Measurements from ENCODE around the gene DLGAP1. TPM values are rescaled to one million over a fixed set of nuclear protein-coding genes. Genes with fewer than 3 reads are reported as not detected.

DLGAP1 gene
- total RNA-seq, 3 donors from 2014 or later (not counting 1 experiment from before 2014, with no cell fraction given) = not detected

DNA sequence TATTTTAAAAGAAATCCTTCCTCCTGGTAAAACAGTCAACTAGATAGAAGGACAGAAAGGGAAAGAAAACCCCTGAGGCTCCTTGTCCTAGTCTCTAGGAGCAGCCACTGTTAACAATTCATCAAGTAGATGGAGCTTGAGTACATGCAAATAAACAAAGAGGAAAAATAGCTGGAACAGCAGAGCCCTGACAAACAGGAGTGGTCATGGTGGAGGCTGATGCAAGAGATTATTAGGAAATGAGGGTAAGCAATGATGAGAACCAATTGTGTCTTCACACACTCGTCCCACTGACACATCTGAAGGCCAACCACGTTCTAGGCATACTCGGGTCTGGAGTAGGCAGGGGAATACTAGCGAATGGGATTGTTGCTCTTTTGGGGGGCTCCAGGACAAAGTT, 9.2 kb downstream of the DLGAP1 start:
- Mint-ChIP-seq H3K27ac (no peak overlapping the region), H3K9me3 (peaks cover 3 to 9% of the 10 kb centered on the region in 2 donors), H3K36me3 (no peaks in the 10 kb centered on the region), H3K4me1 (no peaks in the 10 kb centered on the region), H3K4me3 (no peak overlapping the region), H3K27me3 (ENCODE audit: low read depth in 2 of 2) (peaks cover 0 to 9% of the 10 kb centered on the region in 2 donors)
- no peak for DNase-seq
- H3K4me3 ChIP-seq (ENCODE audit: low read length) = no peak overlapping the region
- intact Hi-C loops (cut with micrococcal nuclease) = no loop called here
- ATAC-seq = no peak
- no peaks in the 10 kb centered on the region for H3K27me3 ChIP-seq (ENCODE audit: control insufficient read depth, insufficient read depth, low read length)
- H3K36me3 ChIP-seq (ENCODE audit: control insufficient read depth, insufficient read depth, low read length) = no peaks in the 10 kb centered on the region
- no peak for TF ChIP-seq CTCF (IDR thresholded peaks at IDR 0.05)
- WGBS (ENCODE audit: insufficient coverage) = 83% methylated on average over 4 of the region's 4 CpGs
- no peaks in the 10 kb centered on the region for H3K4me1 ChIP-seq (ENCODE audit: control insufficient read depth, insufficient read depth, low read length)
- H3K9me3 ChIP-seq (ENCODE audit: control insufficient read depth, insufficient read depth, low read length) = no peaks in the 10 kb centered on the region
- H3K27ac ChIP-seq (ENCODE audit: low read length) = no peak overlapping the region

DNA sequence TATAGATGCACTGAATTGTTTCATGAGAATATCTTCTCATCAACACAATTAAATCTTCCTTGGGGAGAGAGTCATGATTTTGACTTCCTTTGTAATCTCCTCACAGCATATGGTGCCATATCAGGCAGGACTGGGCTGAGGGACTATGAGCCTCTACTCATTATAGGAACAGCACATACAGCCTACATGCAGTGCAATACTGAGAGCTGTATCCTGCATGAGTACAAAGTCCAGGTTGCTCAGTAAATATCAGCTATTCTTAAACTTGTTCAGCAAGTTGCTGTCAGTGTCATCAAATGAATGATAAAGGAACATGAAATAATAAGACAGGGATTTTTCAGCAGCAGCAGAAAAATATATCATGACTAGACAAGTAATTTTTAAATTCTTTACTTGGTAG, 10.8 kb downstream of the DLGAP1 start:
- no peak for ATAC-seq
- H3K27me3 Mint-ChIP-seq (ENCODE audit: low read depth in 2 of 2) = no peaks in the 10 kb centered on the region
- Histone ChIP-seq H3K9me3 (ENCODE audit: control insufficient read depth, insufficient read depth, low read length) (no peaks in the 10 kb centered on the region), H3K4me3 (ENCODE audit: low read length) (no peak overlapping the region), H3K36me3 (ENCODE audit: control insufficient read depth, insufficient read depth, low read length) (no peaks in the 10 kb centered on the region), H3K27ac (ENCODE audit: low read length) (no peak overlapping the region), H3K4me1 (ENCODE audit: control insufficient read depth, insufficient read depth, low read length) (no peaks in the 10 kb centered on the region), H3K27me3 (ENCODE audit: control insufficient read depth, insufficient read depth, low read length) (no peaks in the 10 kb centered on the region)
- peaks cover 3 to 9% of the 10 kb centered on the region in 2 donors for H3K9me3 Mint-ChIP-seq
- no peak overlapping the region for H3K4me3 Mint-ChIP-seq
- intact Hi-C loops (cut with micrococcal nuclease) = no loop called here
- H3K4me1 Mint-ChIP-seq = no peaks in the 10 kb centered on the region
- DNase-seq = no peak
- H3K27ac Mint-ChIP-seq = no peak overlapping the region
- H3K36me3 Mint-ChIP-seq = no peaks in the 10 kb centered on the region
- TF ChIP-seq CTCF (IDR thresholded peaks at IDR 0.05) = no peak

DNA sequence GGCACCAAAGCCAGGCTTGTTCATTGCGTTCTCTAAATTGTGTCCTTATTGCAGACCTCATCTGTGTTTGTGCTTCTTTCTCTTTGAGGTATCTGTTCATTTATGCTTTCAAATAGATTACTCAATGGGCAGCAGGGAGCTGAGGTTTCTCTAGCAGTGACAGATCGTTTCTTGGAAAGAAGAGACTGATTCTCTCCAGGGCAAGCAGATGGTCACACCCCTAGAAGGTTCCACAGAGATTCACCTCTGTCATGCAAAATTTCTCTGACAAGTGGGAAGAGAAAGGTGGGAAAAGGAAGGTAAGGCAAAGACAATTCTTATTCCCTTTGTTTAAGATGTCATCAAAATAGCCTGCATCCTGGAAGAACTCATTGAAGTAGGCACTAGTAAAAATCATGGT, 14.0 kb downstream of the DLGAP1 start:
- no peak for TF ChIP-seq CTCF (IDR thresholded peaks at IDR 0.05)
- no peaks in the 10 kb centered on the region for H3K36me3 ChIP-seq (ENCODE audit: control insufficient read depth, insufficient read depth, low read length)
- 53% methylated on average over 2 of the region's 2 CpGs for WGBS (ENCODE audit: insufficient coverage)
- intact Hi-C loops (cut with micrococcal nuclease) = no loop called here
- no peaks in the 10 kb centered on the region for H3K27me3 ChIP-seq (ENCODE audit: control insufficient read depth, insufficient read depth, low read length)
- H3K9me3 ChIP-seq (ENCODE audit: control insufficient read depth, insufficient read depth, low read length) = no peaks in the 10 kb centered on the region
- no peaks in the 10 kb centered on the region for H3K4me1 ChIP-seq (ENCODE audit: control insufficient read depth, insufficient read depth, low read length)
- DNase-seq = no peak
- Mint-ChIP-seq H3K4me1 (no peaks in the 10 kb centered on the region), H3K27me3 (ENCODE audit: low read depth in 2 of 2) (no peaks in the 10 kb centered on the region), H3K4me3 (no peak overlapping the region), H3K9me3 (peaks cover 3 to 9% of the 10 kb centered on the region in 2 donors), H3K27ac (no peak overlapping the region), H3K36me3 (no peaks in the 10 kb centered on the region)
- no peak for ATAC-seq
- H3K4me3 ChIP-seq (ENCODE audit: low read length) = no peak overlapping the region
- H3K27ac ChIP-seq (ENCODE audit: low read length) = no peak overlapping the region

- no peaks in the 10 kb centered on the region for H3K27me3 Mint-ChIP-seq (ENCODE audit: low read depth in 2 of 2)
- H3K36me3 ChIP-seq (ENCODE audit: control insufficient read depth, insufficient read depth, low read length) = no peaks in the 10 kb centered on the region
- H3K27ac Mint-ChIP-seq = no peak overlapping the region
- no peaks in the 10 kb centered on the region for H3K4me1 Mint-ChIP-seq
- no peak for DNase-seq
- peaks cover 3 to 6% of the 10 kb centered on the region in 2 donors for H3K9me3 Mint-ChIP-seq
- no peak overlapping the region for H3K4me3 ChIP-seq (ENCODE audit: low read length)
- no peak for ATAC-seq
- 71% methylated on average over 5 of the region's 5 CpGs for WGBS (ENCODE audit: insufficient coverage)
- no peak for TF ChIP-seq CTCF (IDR thresholded peaks at IDR 0.05)
- no peaks in the 10 kb centered on the region for H3K27me3 ChIP-seq (ENCODE audit: control insufficient read depth, insufficient read depth, low read length)
- H3K4me1 ChIP-seq (ENCODE audit: control insufficient read depth, insufficient read depth, low read length) = no peaks in the 10 kb centered on the region
- no peak overlapping the region for H3K4me3 Mint-ChIP-seq
- intact Hi-C loops (cut with micrococcal nuclease) = no loop called here
- H3K27ac ChIP-seq (ENCODE audit: low read length) = no peak overlapping the region
- no peaks in the 10 kb centered on the region for H3K9me3 ChIP-seq (ENCODE audit: control insufficient read depth, insufficient read depth, low read length)
- no peaks in the 10 kb centered on the region for H3K36me3 Mint-ChIP-seq
Observed at GRCh38 chr18:4438938-4439337, 16.2 kb downstream of the DLGAP1 start.
